HL-60 (cell line): Measurements from ENCODE around the gene PPFIBP2.

Experiments used
- DNase-seq, 2 experiments: peaks; one replicate each; pipeline ENCODE4 v3.0.0-alpha.2; 2010 to 2020; ENCODE audit warnings: low read depth in 1 of 2, low spot score in 1 of 2
- H3K27ac ChIP-seq: fragments of 250-450 bp; sonication (Bioruptor Pico); replicated peaks from 2 replicates; pipeline ENCODE4 v1.5.1; 2020; ENCODE audit warnings: mild to moderate bottlenecking, moderate library complexity
- H3K27me3 ChIP-seq: fragments of 250-450 bp; sonication (Bioruptor Pico); 2 replicates; pipeline ENCODE4 v1.5.1; 2021; ENCODE audit warnings: mild to moderate bottlenecking, moderate library complexity; ENCODE audit not compliant: insufficient read depth, poor library complexity, severe bottlenecking
- H3K4me3 ChIP-seq: replicated peaks from 2 replicates; pipeline ENCODE4 v1.5.1; 2011; ENCODE audit warnings: mild to moderate bottlenecking, control low read depth, low read length; ENCODE audit not compliant: insufficient read depth
- GABPA ChIP-seq: IDR thresholded peaks from 2 replicates; pipeline ENCODE4 v1.6.1; 2012; ENCODE audit warnings: low read depth
- POLR2AphosphoS5 ChIP-seq: IDR thresholded peaks from 2 replicates; pipeline ENCODE4 v1.6.1; 2012; ENCODE audit warnings: low read depth
- SPI1 ChIP-seq: IDR thresholded peaks from 2 replicates; pipeline ENCODE4 v1.6.1; 2012; ENCODE audit warnings: low read depth, mild to moderate bottlenecking, borderline replicate concordance
- TF ChIP-seq, protein P1 (sequence below): IDR thresholded peaks from one replicate; pipeline ENCODE4 v1.5.1; 2011; ENCODE audit warnings: low read length, control low read depth, inconsistent platforms; ENCODE audit not compliant: insufficient read depth
- TF ChIP-seq, protein P2 (sequence below): IDR thresholded peaks from 2 replicates; pipeline ENCODE4 v1.6.1; 2012; ENCODE audit warnings: low read depth; ENCODE audit not compliant: insufficient replicate concordance

PPFIBP2 gene

DNA sequence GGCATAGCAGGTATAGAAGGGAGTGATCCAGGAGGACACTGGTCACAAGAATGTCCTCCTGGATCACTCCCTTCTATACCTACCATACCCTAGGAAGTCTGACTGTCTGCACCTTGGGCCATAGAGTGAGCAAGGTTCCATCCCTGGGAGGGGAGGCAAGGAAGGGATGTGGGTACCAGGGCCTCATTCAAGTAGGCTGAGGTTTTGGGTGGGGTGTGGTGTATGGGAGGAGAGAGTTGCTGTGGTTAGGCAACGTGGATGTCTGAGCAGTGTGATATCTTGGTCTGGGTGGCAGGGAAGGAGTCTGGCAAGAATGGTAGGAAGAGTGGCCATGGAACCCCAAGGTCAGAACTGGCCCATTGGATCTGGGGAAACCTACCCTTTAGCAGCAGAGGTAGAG, 13.2 kb downstream of the PPFIBP2 start:
- no peak overlapping the region for H3K4me3 ChIP-seq
- DNase-seq = no peak
- no peak overlapping the region for H3K27ac ChIP-seq
- H3K27me3 ChIP-seq = no peaks in the 10 kb centered on the region
- TF ChIP-seq SPI1 (no peak), POLR2AphosphoS5 (no peak), GABPA (no peak)
- TF ChIP-seq, protein P1, sequence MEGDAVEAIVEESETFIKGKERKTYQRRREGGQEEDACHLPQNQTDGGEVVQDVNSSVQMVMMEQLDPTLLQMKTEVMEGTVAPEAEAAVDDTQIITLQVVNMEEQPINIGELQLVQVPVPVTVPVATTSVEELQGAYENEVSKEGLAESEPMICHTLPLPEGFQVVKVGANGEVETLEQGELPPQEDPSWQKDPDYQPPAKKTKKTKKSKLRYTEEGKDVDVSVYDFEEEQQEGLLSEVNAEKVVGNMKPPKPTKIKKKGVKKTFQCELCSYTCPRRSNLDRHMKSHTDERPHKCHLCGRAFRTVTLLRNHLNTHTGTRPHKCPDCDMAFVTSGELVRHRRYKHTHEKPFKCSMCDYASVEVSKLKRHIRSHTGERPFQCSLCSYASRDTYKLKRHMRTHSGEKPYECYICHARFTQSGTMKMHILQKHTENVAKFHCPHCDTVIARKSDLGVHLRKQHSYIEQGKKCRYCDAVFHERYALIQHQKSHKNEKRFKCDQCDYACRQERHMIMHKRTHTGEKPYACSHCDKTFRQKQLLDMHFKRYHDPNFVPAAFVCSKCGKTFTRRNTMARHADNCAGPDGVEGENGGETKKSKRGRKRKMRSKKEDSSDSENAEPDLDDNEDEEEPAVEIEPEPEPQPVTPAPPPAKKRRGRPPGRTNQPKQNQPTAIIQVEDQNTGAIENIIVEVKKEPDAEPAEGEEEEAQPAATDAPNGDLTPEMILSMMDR = no peak
- TF ChIP-seq, protein P2, sequence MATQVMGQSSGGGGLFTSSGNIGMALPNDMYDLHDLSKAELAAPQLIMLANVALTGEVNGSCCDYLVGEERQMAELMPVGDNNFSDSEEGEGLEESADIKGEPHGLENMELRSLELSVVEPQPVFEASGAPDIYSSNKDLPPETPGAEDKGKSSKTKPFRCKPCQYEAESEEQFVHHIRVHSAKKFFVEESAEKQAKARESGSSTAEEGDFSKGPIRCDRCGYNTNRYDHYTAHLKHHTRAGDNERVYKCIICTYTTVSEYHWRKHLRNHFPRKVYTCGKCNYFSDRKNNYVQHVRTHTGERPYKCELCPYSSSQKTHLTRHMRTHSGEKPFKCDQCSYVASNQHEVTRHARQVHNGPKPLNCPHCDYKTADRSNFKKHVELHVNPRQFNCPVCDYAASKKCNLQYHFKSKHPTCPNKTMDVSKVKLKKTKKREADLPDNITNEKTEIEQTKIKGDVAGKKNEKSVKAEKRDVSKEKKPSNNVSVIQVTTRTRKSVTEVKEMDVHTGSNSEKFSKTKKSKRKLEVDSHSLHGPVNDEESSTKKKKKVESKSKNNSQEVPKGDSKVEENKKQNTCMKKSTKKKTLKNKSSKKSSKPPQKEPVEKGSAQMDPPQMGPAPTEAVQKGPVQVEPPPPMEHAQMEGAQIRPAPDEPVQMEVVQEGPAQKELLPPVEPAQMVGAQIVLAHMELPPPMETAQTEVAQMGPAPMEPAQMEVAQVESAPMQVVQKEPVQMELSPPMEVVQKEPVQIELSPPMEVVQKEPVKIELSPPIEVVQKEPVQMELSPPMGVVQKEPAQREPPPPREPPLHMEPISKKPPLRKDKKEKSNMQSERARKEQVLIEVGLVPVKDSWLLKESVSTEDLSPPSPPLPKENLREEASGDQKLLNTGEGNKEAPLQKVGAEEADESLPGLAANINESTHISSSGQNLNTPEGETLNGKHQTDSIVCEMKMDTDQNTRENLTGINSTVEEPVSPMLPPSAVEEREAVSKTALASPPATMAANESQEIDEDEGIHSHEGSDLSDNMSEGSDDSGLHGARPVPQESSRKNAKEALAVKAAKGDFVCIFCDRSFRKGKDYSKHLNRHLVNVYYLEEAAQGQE = no peak

DNA sequence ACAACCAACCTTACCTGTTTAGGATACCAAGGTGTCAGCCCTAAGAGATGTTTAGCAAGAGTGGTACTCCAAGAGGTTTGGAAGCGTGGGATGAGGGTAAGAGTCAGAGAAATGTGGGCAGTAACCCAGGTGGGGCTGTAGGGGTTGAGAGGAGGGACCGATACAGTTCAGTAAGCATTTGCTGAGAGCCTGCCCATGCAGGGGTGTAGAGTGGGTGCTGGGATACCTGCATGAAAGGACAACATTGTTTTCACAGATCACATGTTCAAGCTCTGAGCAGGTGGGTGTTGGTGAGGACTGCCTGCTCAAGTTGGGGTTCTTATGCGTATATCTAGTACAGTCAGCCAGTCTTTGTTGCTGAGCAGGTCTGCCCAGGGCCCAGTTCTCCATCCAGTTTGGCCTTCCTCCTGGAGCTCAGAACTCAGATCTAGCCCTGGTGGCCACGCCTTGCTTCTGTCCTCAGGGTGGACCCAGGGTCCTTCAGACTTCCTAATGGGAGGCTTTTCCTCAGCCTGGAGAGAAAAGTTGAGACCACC, 14.8 kb downstream of the PPFIBP2 start:
- H3K4me3 ChIP-seq = no peak overlapping the region
- no peak for DNase-seq
- no peak overlapping the region for H3K27ac ChIP-seq
- H3K27me3 ChIP-seq = no peaks in the 10 kb centered on the region
- TF ChIP-seq, protein P2 = no peak
- no peak for TF ChIP-seq GABPA
- TF ChIP-seq SPI1 = no peak
- no peak for TF ChIP-seq POLR2AphosphoS5
- TF ChIP-seq, protein P1 = no peak

DNA sequence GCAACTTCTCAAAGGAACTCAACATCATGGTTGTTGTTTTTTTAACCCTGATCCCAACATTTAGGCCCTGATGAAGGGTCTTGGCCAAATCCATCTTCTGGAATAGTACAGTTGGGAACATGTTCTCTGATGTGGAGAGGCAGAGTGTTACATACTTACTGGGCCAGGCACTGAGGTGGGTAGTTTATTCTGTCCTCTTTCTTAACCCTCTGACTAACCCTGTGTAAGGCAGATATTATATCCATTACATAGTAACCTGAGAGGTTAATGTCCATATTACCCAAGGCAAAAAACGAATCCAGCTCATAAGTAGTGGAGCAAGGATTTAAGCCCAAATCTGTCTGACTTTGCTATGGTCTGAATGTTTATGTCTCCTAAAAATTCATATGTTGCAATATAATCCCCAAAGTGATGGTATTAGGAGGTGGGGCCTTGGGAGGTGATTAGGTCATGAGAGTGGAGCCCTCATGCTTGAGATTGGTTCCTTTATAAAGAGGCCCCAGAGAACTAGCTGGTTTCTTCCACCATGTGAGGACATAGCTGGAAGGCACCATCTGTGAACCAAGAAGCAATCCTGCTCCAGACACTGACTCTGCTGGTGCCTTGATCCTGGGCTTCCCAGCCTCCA, 16.3 kb downstream of the PPFIBP2 start:
- DNase-seq = no peak
- Histone ChIP-seq H3K4me3 (no peak overlapping the region), H3K27ac (no peak overlapping the region), H3K27me3 (no peaks in the 10 kb centered on the region)
- no peak for TF ChIP-seq GABPA
- no peak for TF ChIP-seq POLR2AphosphoS5
- TF ChIP-seq, protein P2 = no peak
- TF ChIP-seq, protein P1 = no peak
- TF ChIP-seq SPI1 = no peak
